ENCODE results near the gene TMEM9B.

DNA sequence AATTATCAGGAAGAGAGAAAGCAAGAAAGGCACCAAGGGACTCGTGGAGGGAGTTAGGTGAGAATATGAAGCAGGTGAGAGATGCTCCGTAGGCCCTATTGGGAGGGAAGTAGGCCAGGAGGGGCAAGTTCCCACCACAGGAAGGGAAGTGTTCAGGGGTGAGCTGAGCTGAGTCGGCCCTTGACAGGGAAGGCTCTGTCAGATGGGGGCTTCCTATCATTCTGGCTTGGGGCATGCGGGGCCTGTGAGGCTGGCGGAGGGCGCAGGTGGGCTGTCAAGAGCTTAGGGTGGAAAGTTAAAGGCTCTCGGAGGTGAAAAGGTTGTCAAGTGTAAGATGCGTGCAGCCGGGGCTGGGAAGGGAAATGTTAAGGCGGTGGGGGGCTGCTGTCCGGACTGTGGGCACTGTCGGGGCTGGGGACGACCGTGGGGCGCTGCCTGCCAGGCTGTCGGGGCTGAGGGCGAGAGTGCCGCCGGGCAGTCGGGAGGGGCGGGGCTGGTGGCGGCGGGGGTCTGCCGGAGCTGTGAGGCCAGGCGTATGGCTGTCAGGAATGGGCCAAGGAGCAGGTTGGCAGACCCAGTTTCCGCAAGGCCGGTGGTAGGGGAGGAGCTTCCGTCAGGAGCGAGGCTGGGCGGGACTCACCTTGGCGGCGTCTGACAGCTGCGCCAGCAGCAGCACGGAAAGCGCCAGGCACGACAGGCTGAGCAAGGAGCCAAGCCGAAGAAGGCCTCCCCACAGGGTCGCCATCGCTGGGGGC is 496 bp downstream of the TMEM9B start:
- TF ChIP-seq CTCF (IDR thresholded peaks at IDR 0.05; ENCODE audit: low read depth, low read length) (no peak), POLR2A (IDR thresholded peaks at IDR 0.05; ENCODE audit: extremely low read depth, insufficient read length) (no peak)
